OCI-LY7 (cell line): ENCODE measurements around the gene ADAMTSL3. TPM values are rescaled to one million over a fixed set of nuclear protein-coding genes. Genes with fewer than 3 reads are reported as not detected.
A peak's percentile ranks its signal among the peaks of the same experiment; 100 is the strongest.

Experiments
- BruUV-seq: library from RNA; stranded (reverse); fragments of 400-500 nt; replicated peaks from 2 replicates; lab custom pipeline; 2021; lab: Mats Ljungman, UMichigan
- CTCF ChIA-PET: fragments of 300-600 bp; sonication (Branson Sonifier 250); formaldehyde crosslinking; loops from one replicate; lab custom pipeline; 2022; ENCODE audit warnings: antibody characterized with exemption; ENCODE audit not compliant: unreplicated experiment; lab: Charles Lee
- POLR2A ChIA-PET: fragments of 300-600 bp; sonication (Branson Sonifier 250); formaldehyde crosslinking; loops from one replicate; lab custom pipeline; 2022; ENCODE audit warnings: antibody characterized with exemption; lab: Charles Lee
- DNase-seq: peaks from one replicate; pipeline ENCODE4 v3.0.0-alpha.2; 2015; ENCODE audit warnings: low spot score
- H2AFZ ChIP-seq: fragments of 200-600 bp; sonication (generic), shearing (Covaris generic); 2 replicates; pipeline ENCODE4 v1.6.1; 2014; ENCODE audit warnings: mild to moderate bottlenecking, antibody characterized with exemption, low read length, moderate library complexity
- H3K27ac ChIP-seq: fragments of 200-600 bp; sonication (generic); 2 replicates; pipeline ENCODE4 v1.5.1; 2014; ENCODE audit warnings: mixed run types, low read depth, mild to moderate bottlenecking, moderate library complexity, low read length, inconsistent platforms; ENCODE audit not compliant: poor library complexity, severe bottlenecking
- H3K36me3 ChIP-seq: fragments of 200-600 bp; sonication (generic); 2 replicates; pipeline ENCODE4 v1.6.1; 2014; ENCODE audit warnings: mild to moderate bottlenecking, antibody characterized with exemption, low read length, moderate library complexity, mixed read lengths; ENCODE audit not compliant: insufficient read depth
- H3K4me1 ChIP-seq: fragments of 200-600 bp; sonication (generic); 2 replicates; pipeline ENCODE4 v1.5.1; 2014; ENCODE audit warnings: mild to moderate bottlenecking, low read length; ENCODE audit not compliant: insufficient read depth, poor library complexity, severe bottlenecking
- H3K4me2 ChIP-seq: fragments of 200-600 bp; sonication (generic); 2 replicates; pipeline ENCODE4 v1.6.1; 2014; ENCODE audit warnings: mild to moderate bottlenecking, low read length
- H3K4me3 ChIP-seq: fragments of 200-600 bp; sonication (generic); 2 replicates; pipeline ENCODE4 v1.5.1; 2014; ENCODE audit warnings: mild to moderate bottlenecking, low read depth, low read length; ENCODE audit not compliant: poor library complexity, severe bottlenecking
- H3K79me2 ChIP-seq: fragments of 200-600 bp; sonication (generic); 2 replicates; pipeline ENCODE4 v1.6.1; 2016; ENCODE audit warnings: low read depth, mild to moderate bottlenecking, low read length, moderate library complexity, mixed read lengths; ENCODE audit not compliant: insufficient read depth
- H3K9me2 ChIP-seq: fragments of 200-600 bp; sonication (generic); 2 replicates; pipeline ENCODE4 v1.6.1; 2016; ENCODE audit warnings: mild to moderate bottlenecking, low read length, mixed read lengths; ENCODE audit not compliant: insufficient read depth
- H3K9me3 ChIP-seq: fragments of 200-600 bp; sonication (generic); 2 replicates; pipeline ENCODE4 v1.6.1; 2014; ENCODE audit warnings: mild to moderate bottlenecking, mixed run types, low read length, mixed read lengths
- H4K20me1 ChIP-seq: fragments of 200-600 bp; sonication (generic); 2 replicates; pipeline ENCODE4 v1.6.1; 2014; ENCODE audit warnings: mild to moderate bottlenecking, antibody characterized with exemption, low read length, moderate library complexity, mixed read lengths; ENCODE audit not compliant: insufficient read depth
- EZH2phosphoT487 ChIP-seq: fragments of 200-600 bp; sonication (generic); IDR thresholded peaks from 2 replicates; pipeline ENCODE4 v1.6.1; 2018; ENCODE audit warnings: low read depth, borderline replicate concordance, mild to moderate bottlenecking, mixed run types, antibody characterized with exemption, low read length, moderate library complexity, mixed read lengths
- intact Hi-C: fragments of 100-400 bp; cut with micrococcal nuclease; formaldehyde crosslinking; loops from one replicate; pipeline ENCODE4 v1.10.0; 2022; ENCODE audit not compliant: unreplicated experiment
- total RNA-seq, 2 experiments: library from RNA; depleted of rRNA in 1 of 2; stranded (reverse); fragments of >200 nt in 1 of 2; shearing (Covaris generic) in 1 of 2; gene quantifications; 2 replicates each; pipeline ENCODE4 v1.2.3, GENCODE V29; 2014 to 2022
- TF ChIP-seq, protein P1 (sequence below): fragments of 200-600 bp; sonication (generic); conservative IDR thresholded peaks from 2 replicates; pipeline ENCODE4 v1.5.1; 2014; ENCODE audit warnings: mild to moderate bottlenecking, antibody characterized with exemption, low read length, moderate library complexity, mixed read lengths

The ADAMTSL3 gene
- total RNA-seq, 2 experiments from 2014 or later: not detected

DNA sequence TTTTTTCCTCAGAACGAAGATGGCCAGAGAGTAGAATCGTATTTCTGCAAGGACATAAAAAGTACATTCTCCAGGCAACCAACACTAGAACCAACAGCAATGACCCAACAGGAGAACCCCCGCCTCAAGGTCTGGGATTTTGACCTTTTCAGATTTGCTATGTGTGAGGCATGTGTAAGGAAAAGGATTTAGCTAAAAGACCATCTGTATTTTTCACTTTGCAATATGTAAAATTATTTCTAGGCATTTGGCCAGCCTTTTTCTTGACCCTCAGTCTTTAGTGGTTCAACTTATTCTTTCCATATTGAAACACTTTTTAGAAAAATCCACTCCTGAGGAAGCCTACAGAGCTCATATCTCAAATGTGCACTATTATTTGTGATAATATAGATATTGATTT lies 362.4 kb downstream of the ADAMTSL3 start:
- H3K36me3 ChIP-seq: no peaks in the 10 kb centered on the region
- H3K9me2 ChIP-seq: no peaks in the 10 kb centered on the region
- ChIA-PET CTCF (no interaction called here), POLR2A (interaction anchor here (0.9 kb wide), 1 partner anchor 38 kb away, joined by 4 read pairs; no protein-coding TSS in a partner anchor)
- no peak overlapping the region for H3K4me3 ChIP-seq
- no TSS peak for BruUV-seq
- TF ChIP-seq, protein P1, sequence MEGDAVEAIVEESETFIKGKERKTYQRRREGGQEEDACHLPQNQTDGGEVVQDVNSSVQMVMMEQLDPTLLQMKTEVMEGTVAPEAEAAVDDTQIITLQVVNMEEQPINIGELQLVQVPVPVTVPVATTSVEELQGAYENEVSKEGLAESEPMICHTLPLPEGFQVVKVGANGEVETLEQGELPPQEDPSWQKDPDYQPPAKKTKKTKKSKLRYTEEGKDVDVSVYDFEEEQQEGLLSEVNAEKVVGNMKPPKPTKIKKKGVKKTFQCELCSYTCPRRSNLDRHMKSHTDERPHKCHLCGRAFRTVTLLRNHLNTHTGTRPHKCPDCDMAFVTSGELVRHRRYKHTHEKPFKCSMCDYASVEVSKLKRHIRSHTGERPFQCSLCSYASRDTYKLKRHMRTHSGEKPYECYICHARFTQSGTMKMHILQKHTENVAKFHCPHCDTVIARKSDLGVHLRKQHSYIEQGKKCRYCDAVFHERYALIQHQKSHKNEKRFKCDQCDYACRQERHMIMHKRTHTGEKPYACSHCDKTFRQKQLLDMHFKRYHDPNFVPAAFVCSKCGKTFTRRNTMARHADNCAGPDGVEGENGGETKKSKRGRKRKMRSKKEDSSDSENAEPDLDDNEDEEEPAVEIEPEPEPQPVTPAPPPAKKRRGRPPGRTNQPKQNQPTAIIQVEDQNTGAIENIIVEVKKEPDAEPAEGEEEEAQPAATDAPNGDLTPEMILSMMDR: no peak
- TF ChIP-seq EZH2phosphoT487: no peak
- no peaks in the 10 kb centered on the region for H4K20me1 ChIP-seq
- H3K9me3 ChIP-seq: no peaks in the 10 kb centered on the region
- H3K4me1 ChIP-seq: no peaks in the 10 kb centered on the region
- H2AFZ ChIP-seq: no peak overlapping the region
- intact Hi-C loops: no loop called here
- no peaks in the 10 kb centered on the region for H3K79me2 ChIP-seq
- H3K27ac ChIP-seq: no peak overlapping the region
- H3K4me2 ChIP-seq: no peak overlapping the region
- DNase-seq: no peak

DNA sequence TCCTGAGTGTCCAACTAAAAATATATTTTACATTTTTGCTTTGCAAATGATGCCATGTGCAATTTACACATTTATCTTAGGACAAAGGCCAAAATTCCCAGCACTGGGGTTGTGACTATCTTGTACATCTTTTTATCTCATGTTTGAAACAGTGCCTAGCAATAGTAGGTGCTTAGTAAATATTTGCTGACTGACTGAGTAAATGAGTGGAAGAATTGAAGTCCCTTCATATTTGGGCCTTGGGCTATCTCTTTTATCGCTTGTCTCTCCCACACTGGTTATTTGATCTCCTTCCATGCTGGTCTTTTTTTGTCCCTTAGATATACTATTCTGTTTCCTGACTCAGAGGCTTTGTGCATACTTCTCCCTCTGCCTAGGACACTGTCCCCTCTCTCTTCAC lies 368.6 kb downstream of the ADAMTSL3 start:
- Histone ChIP-seq H3K4me3 (no peak overlapping the region), H3K9me2 (no peaks in the 10 kb centered on the region), H2AFZ (no peak overlapping the region), H3K9me3 (no peaks in the 10 kb centered on the region), H3K4me1 (no peaks in the 10 kb centered on the region), H3K27ac (no peak overlapping the region), H3K36me3 (no peaks in the 10 kb centered on the region), H3K79me2 (no peaks in the 10 kb centered on the region), H4K20me1 (no peaks in the 10 kb centered on the region), H3K4me2 (no peak overlapping the region)
- intact Hi-C loops: loop anchor here (5.0 to 10.0 kb wide), 3 partner anchors 288 to 585 kb away; no protein-coding TSS in a partner anchor
- TF ChIP-seq, protein P1: no peak
- no peak for TF ChIP-seq EZH2phosphoT487
- no peak for DNase-seq
- POLR2A ChIA-PET: no interaction called here
- BruUV-seq: no TSS peak
- CTCF ChIA-PET: no interaction called here

DNA sequence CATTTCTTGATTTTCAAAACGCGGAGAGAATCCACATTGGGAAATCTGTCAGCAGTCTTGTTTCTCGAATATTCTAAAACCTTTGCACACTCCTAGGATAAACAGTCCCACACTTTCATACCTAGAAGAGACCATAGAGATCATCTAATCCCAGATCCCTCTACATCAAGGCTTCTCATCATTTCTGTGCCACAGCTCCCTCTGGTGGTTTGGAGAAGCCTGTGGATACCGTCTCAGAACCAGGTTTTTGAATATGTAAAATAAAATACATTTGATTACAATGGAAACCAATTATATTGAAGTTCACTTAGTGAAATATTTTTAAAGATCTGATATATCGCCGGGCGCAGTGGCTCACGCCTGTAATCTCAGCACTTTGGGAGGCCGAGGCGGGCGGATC lies 369.7 kb downstream of the ADAMTSL3 start:
- H3K36me3 ChIP-seq: no peaks in the 10 kb centered on the region
- no peak overlapping the region for H3K27ac ChIP-seq
- no peaks in the 10 kb centered on the region for H3K9me3 ChIP-seq
- no peaks in the 10 kb centered on the region for H3K4me1 ChIP-seq
- no peaks in the 10 kb centered on the region for H3K79me2 ChIP-seq
- no peaks in the 10 kb centered on the region for H3K9me2 ChIP-seq
- H3K4me2 ChIP-seq: no peak overlapping the region
- POLR2A ChIA-PET: interaction anchor here (0.8 kb wide), 1 partner anchor 13 kb away, joined by 3 read pairs; no protein-coding TSS in a partner anchor
- BruUV-seq: no TSS peak
- DNase-seq: peak; percentile 37
- H3K4me3 ChIP-seq: no peak overlapping the region
- CTCF ChIA-PET: no interaction called here
- intact Hi-C loops: loop anchor here (5.0 to 10.0 kb wide), 3 partner anchors 289 to 586 kb away; no protein-coding TSS in a partner anchor
- no peak overlapping the region for H2AFZ ChIP-seq
- TF ChIP-seq, protein P1: peak; percentile 81
- no peak for TF ChIP-seq EZH2phosphoT487
- no peaks in the 10 kb centered on the region for H4K20me1 ChIP-seq
